IMR-90 (cell line): Measurements from ENCODE around the gene RPL36A. TPM values are rescaled to one million over a fixed set of nuclear protein-coding genes. Genes with fewer than 3 reads are reported as not detected.

ENCODE experiments used
- ATAC-seq: fragments of 200-7000 bp; cut with Tn5 transposase; 2 replicates; pipeline ENCODE4 v1.9.1; 2020; ENCODE audit warnings: low read depth, mild to moderate bottlenecking, moderate library complexity
- BruUV-seq: library from RNA; stranded (reverse); fragments of 400-500 nt; replicated peaks from 2 replicates; lab custom pipeline; 2021; lab: Mats Ljungman, UMichigan
- CTCF ChIA-PET: fragments of 300-600 bp; formaldehyde crosslinking; extraction: SDS; loops from one replicate; lab custom pipeline; 2021; ENCODE audit warnings: antibody characterized with exemption; lab: Yijun Ruan, JAX
- POLR2A ChIA-PET: fragments of 300-600 bp; sonication (Branson Sonifier 250); formaldehyde crosslinking; loops from one replicate; lab custom pipeline; 2022; ENCODE audit warnings: antibody characterized with exemption; ENCODE audit not compliant: unreplicated experiment; lab: Charles Lee
- DNase-seq: peaks from one replicate; pipeline ENCODE4 v3.0.0; 2013
- H2AFZ ChIP-seq: replicated peaks from 2 replicates; pipeline ENCODE3; 2013; ENCODE audit warnings: low read length, mild to moderate bottlenecking; ENCODE audit not compliant: poor library complexity
- H2AK5ac ChIP-seq: 2 replicates; pipeline ENCODE4 v1.6.1; 2013; ENCODE audit warnings: low read depth, low read length, inconsistent platforms
- H2AK9ac ChIP-seq: replicated peaks from 2 replicates; pipeline ENCODE3; 2013; ENCODE audit warnings: mild to moderate bottlenecking, low read depth, low read length, moderate library complexity; ENCODE audit not compliant: poor library complexity
- H2BK120ac ChIP-seq: 2 replicates; pipeline ENCODE4 v1.6.1; 2013; ENCODE audit warnings: low read depth, low read length, inconsistent platforms
- H2BK15ac ChIP-seq: 3 replicates; pipeline ENCODE4 v1.6.1; 2013; ENCODE audit warnings: low read depth, low read length, inconsistent platforms
- H2BK20ac ChIP-seq: 2 replicates; pipeline ENCODE4 v1.6.1; 2013; ENCODE audit warnings: low read depth, mild to moderate bottlenecking, inconsistent platforms, low read length, moderate library complexity
- H2BK5ac ChIP-seq: 2 replicates; pipeline ENCODE4 v1.6.1; 2013; ENCODE audit warnings: mild to moderate bottlenecking, low read depth, low read length, inconsistent platforms; ENCODE audit not compliant: poor library complexity, severe bottlenecking
- H3K14ac ChIP-seq: replicated peaks from 2 replicates; pipeline ENCODE4 v1.6.1; 2013; ENCODE audit warnings: low read depth, low read length, inconsistent platforms
- H3K18ac ChIP-seq: 2 replicates; pipeline ENCODE4 v1.6.1; 2013; ENCODE audit warnings: low read depth, low read length, control low read depth
- H3K23ac ChIP-seq: 2 replicates; pipeline ENCODE4 v1.6.1; 2013; ENCODE audit warnings: low read depth, low read length, inconsistent platforms
- H3K27ac ChIP-seq: 2 replicates; pipeline ENCODE4 v1.5.1; 2013; ENCODE audit warnings: mild to moderate bottlenecking, control low read depth, low read length; ENCODE audit not compliant: insufficient read depth
- H3K27me3 ChIP-seq: 2 replicates; pipeline ENCODE4 v1.6.1; 2013; ENCODE audit warnings: low read length; ENCODE audit not compliant: control insufficient read depth, insufficient read depth
- H3K36me3 ChIP-seq: 2 replicates; pipeline ENCODE4 v1.6.1; 2013; ENCODE audit warnings: low read length, mixed read lengths; ENCODE audit not compliant: control insufficient read depth, insufficient read depth
- H3K4ac ChIP-seq: 2 replicates; pipeline ENCODE4 v1.6.1; 2013; ENCODE audit warnings: low read depth, low read length, inconsistent platforms
- H3K4me1 ChIP-seq: 2 replicates; pipeline ENCODE4 v1.6.1; 2013; ENCODE audit warnings: low read length, mixed read lengths; ENCODE audit not compliant: control insufficient read depth, insufficient read depth
- H3K4me2 ChIP-seq: 2 replicates; pipeline ENCODE4 v1.6.1; 2013; ENCODE audit warnings: low read depth, mild to moderate bottlenecking, control low read depth, low read length, moderate library complexity
- H3K4me3 ChIP-seq: 2 replicates; pipeline ENCODE4 v1.5.1; 2013; ENCODE audit warnings: low read depth, mild to moderate bottlenecking, control low read depth, low read length, moderate library complexity; ENCODE audit not compliant: insufficient read depth
- H3K56ac ChIP-seq: 2 replicates; pipeline ENCODE4 v1.6.1; 2013; ENCODE audit warnings: low read length, inconsistent platforms; ENCODE audit not compliant: insufficient read depth; ENCODE audit errors: extremely low read depth
- H3K79me1 ChIP-seq, 2 experiments: 2 replicates each; pipeline ENCODE4 v1.6.1; 2013; ENCODE audit warnings: low read length in 2 of 2, inconsistent platforms in 1 of 2, low read depth in 1 of 2
- H3K9ac ChIP-seq: 2 replicates; pipeline ENCODE4 v1.6.1; 2013; ENCODE audit warnings: low read depth, low read length, control low read depth
- H3K9me1 ChIP-seq: 2 replicates; pipeline ENCODE4 v1.6.1; 2013; ENCODE audit warnings: low read length, inconsistent platforms; ENCODE audit not compliant: insufficient read depth
- H3K9me3 ChIP-seq: 2 replicates; pipeline ENCODE4 v1.6.1; 2013; ENCODE audit warnings: low read length; ENCODE audit not compliant: control insufficient read depth, insufficient read depth
- H4K20me1 ChIP-seq: 2 replicates; pipeline ENCODE4 v1.6.1; 2013; ENCODE audit warnings: low read length, inconsistent platforms; ENCODE audit not compliant: insufficient read depth
- H4K5ac ChIP-seq: 2 replicates; pipeline ENCODE4 v1.6.1; 2013; ENCODE audit warnings: mild to moderate bottlenecking, low read depth, low read length, control low read depth
- H4K8ac ChIP-seq, 2 experiments: 2 replicates each; pipeline ENCODE4 v1.6.1; 2013; ENCODE audit warnings: low read depth in 2 of 2, low read length in 2 of 2, control low read depth in 1 of 2, inconsistent platforms in 1 of 2
- H4K91ac ChIP-seq: 2 replicates; pipeline ENCODE4 v1.6.1; 2013; ENCODE audit warnings: low read depth, low read length, inconsistent platforms; ENCODE audit not compliant: insufficient read depth
- CHD1 ChIP-seq: IDR thresholded peaks from 2 replicates; pipeline ENCODE4 v1.6.1; 2012; ENCODE audit warnings: low read depth, low read length, improper control_type of control experiment
- FOS ChIP-seq: fragments of 150-350 bp; IDR thresholded peaks from 2 replicates; pipeline ENCODE4 v1.6.1; 2016; ENCODE audit warnings: low read depth, low read length
- MAZ ChIP-seq: IDR thresholded peaks from 2 replicates; pipeline ENCODE4 v1.6.1; 2012; ENCODE audit warnings: low read depth, mild to moderate bottlenecking, low read length, improper control_type of control experiment, moderate library complexity, borderline replicate concordance
- MXI1 ChIP-seq: IDR thresholded peaks from 2 replicates; pipeline ENCODE4 v1.6.1; 2012; ENCODE audit warnings: low read depth, mild to moderate bottlenecking, low read length, moderate library complexity, borderline replicate concordance
- RAD21 ChIP-seq: IDR thresholded peaks from 2 replicates; pipeline ENCODE4 v1.6.1; 2012; ENCODE audit warnings: low read length, improper control_type of control experiment
- RCOR1 ChIP-seq: IDR thresholded peaks from 2 replicates; pipeline ENCODE4 v1.6.1; 2012; ENCODE audit warnings: mild to moderate bottlenecking, low read length, improper control_type of control experiment; ENCODE audit not compliant: insufficient replicate concordance
- WGBS, 2 experiments: methylation state at CpG; one replicate each; pipeline versions ENCODE4 v1.1.5 to v1.1.7; 2013; ENCODE audit warnings: missing lambda C conversion rate in 2 of 2; ENCODE audit not compliant: insufficient read length in 1 of 2; ENCODE audit errors: extremely low coverage in 2 of 2; 5-methylcytosine and 5-hydroxymethylcytosine counted together
- dilution Hi-C: fragments of 300-500 bp; cut with HindIII; formaldehyde crosslinking; loops from one replicate; pipeline ENCODE4 v1.14.3; 2018; ENCODE audit warnings: low sequenced_read_pairs; ENCODE audit not compliant: unreplicated experiment
- in situ Hi-C: fragments of 300-500 bp; cut with MboI; formaldehyde crosslinking; loops from 3 replicates; pipeline ENCODE4 v1.14.3; 2019; ENCODE audit warnings: low sequenced_read_pairs, inconsistent platforms, mixed read lengths
- intact Hi-C: fragments of 100-400 bp; cut with micrococcal nuclease; formaldehyde crosslinking; loops from 2 replicates; pipeline ENCODE4 v1.10.0; 2022
- polyA plus RNA-seq, 3 experiments: library from polyadenylated mRNA; depleted of rRNA; stranded (reverse); fragments of >200 nt; gene quantifications; 2 replicates each; pipeline ENCODE4 v1.2.3, GENCODE V29; 2012; ENCODE audit warnings: low replicate concordance in 1 of 3
- total RNA-seq: library from RNA; depleted of rRNA; stranded (reverse); fragments of >200 nt; gene quantifications from 2 replicates; pipeline ENCODE4 v1.2.3, GENCODE V29; 2012
- TF ChIP-seq, protein P1 (sequence below): fragments of 150-350 bp; IDR thresholded peaks from 2 replicates; pipeline ENCODE4 v1.6.1; 2016; ENCODE audit warnings: low read depth, mild to moderate bottlenecking, low read length, moderate library complexity, borderline replicate concordance

Gene RPL36A
- total and polyA plus RNA-seq, 2 of the 4 experiments (the other 2 are of a cell fraction), result 677 to 2,412 TPM

DNA sequence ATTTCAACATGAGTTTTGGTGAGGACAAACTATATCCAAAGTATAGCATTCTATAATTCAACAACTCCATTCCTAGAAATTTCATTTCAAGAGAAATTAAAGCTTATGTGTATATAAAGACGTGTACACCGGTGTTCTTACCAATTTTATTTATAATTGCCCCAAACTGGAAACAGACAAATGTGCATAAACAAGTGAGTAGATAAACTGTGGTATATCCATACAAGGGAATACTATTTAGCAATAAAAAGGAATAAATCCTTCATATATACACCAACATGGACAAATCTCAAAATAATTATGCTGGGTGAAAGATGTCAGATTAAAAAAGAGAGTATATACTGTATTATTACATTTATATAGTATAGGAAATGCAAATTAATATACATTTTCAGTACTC, 37.1 kb downstream of the RPL36A start:
- H2BK20ac ChIP-seq, result no peak overlapping the region
- H3K9ac ChIP-seq, result no peak overlapping the region
- ChIA-PET CTCF (no interaction called here), POLR2A (interaction anchor here (0.5 kb wide), 1 partner anchor 19 kb away, joined by 4 read pairs; no protein-coding TSS in a partner anchor)
- intact Hi-C loops (no loop called here), dilution Hi-C loops (no loop called here), in situ Hi-C loops (no loop called here)
- no peak overlapping the region for H2BK15ac ChIP-seq
- no peaks in the 10 kb centered on the region for H3K79me1 ChIP-seq
- ATAC-seq, result no peak
- TF ChIP-seq, protein P1, sequence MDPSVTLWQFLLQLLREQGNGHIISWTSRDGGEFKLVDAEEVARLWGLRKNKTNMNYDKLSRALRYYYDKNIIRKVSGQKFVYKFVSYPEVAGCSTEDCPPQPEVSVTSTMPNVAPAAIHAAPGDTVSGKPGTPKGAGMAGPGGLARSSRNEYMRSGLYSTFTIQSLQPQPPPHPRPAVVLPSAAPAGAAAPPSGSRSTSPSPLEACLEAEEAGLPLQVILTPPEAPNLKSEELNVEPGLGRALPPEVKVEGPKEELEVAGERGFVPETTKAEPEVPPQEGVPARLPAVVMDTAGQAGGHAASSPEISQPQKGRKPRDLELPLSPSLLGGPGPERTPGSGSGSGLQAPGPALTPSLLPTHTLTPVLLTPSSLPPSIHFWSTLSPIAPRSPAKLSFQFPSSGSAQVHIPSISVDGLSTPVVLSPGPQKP, result no peak
- TF ChIP-seq MAZ, result no peak
- TF ChIP-seq MXI1, result no peak
- no peak for TF ChIP-seq RAD21
- TF ChIP-seq FOS, result no peak
- TF ChIP-seq RCOR1, result no peak
- no peak for TF ChIP-seq CHD1
- BruUV-seq, result no TSS peak
- no peak overlapping the region for H3K14ac ChIP-seq
- no peak overlapping the region for H3K23ac ChIP-seq
- no peak overlapping the region for H2BK120ac ChIP-seq
- no peak overlapping the region for H4K5ac ChIP-seq
- H3K4me2 ChIP-seq, result no peak overlapping the region
- no peak overlapping the region for H3K56ac ChIP-seq
- no peak overlapping the region for H3K27ac ChIP-seq
- H3K18ac ChIP-seq, result no peak overlapping the region
- peaks cover 2% of the 10 kb centered on the region; the same call in 1 of the 2 replicates for H3K4me1 ChIP-seq
- no peaks in the 10 kb centered on the region for H3K36me3 ChIP-seq
- no peaks in the 10 kb centered on the region for H4K20me1 ChIP-seq
- no peak overlapping the region for H2AK5ac ChIP-seq
- H2BK5ac ChIP-seq, result no peak overlapping the region
- H2AK9ac ChIP-seq, result no peak overlapping the region
- DNase-seq, result no peak
- no peak overlapping the region for H3K4me3 ChIP-seq
- H4K8ac ChIP-seq, result no peak overlapping the region
- no peaks in the 10 kb centered on the region; the same call in 1 of the 2 replicates for H3K9me3 ChIP-seq
- WGBS, 2 experiments, result no CpG with 5 or more reads among the region's 2 CpGs
- H3K4ac ChIP-seq, result no peak overlapping the region
- no peak overlapping the region for H2AFZ ChIP-seq
- H3K27me3 ChIP-seq, result no peaks in the 10 kb centered on the region
- no peaks in the 10 kb centered on the region for H3K9me1 ChIP-seq
- H4K91ac ChIP-seq, result no peak overlapping the region
